GM21447 (cell line): ENCODE results near the gene BRD7.

ENCODE experiments used
- ATAC-seq: cut with Tn5 transposase; IDR thresholded peaks from one replicate; pipeline ENCODE4 v1.9.1; 2021; ENCODE audit not compliant: unreplicated experiment

The BRD7 gene

DNA sequence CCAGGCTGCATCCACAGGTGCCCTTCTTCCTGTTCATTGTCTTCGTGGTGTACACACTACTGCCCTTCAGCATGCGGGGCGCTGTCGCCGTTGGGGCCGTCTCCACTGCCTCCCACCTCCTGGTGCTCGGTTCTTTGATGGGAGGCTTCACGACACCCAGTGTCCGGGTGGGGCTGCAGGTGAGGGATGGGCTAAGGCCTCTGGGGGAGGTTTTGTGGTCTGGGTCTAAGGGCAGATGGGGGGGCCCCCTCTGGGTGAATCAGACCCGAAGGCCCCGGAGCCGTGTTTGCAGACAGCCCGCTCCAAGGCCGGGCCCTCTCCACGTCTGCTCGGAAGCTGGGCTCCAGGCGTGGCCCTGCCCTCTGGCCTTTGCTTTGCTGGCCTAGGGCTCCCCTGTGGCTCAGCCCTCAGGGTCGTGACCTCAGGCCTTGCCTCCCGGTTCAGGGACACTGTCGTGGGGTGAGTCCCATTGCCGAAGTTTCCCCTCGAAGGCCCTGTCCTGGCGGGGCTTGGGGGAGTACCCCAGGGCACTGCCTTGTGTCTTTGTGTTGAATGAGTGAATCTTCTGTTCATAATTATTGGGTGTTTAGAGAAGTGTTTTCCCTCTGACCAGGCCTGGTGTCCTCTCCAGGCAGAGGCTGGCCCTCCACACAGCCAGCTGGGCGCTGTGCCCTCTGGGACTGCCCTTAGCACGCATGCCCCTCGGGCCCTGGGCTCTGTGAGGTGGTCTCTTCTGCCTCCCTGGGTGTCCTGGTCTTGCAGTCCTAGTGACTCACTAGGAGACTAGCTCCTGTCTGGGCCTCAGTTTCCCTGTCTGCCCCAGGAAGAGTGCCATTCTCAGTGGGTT, 76.8 kb downstream of the BRD7 start:
- no peak for ATAC-seq

- ATAC-seq, result no peak
Observed at GRCh38 chr16:50290856-50291255, 77.9 kb downstream of the BRD7 start.

DNA sequence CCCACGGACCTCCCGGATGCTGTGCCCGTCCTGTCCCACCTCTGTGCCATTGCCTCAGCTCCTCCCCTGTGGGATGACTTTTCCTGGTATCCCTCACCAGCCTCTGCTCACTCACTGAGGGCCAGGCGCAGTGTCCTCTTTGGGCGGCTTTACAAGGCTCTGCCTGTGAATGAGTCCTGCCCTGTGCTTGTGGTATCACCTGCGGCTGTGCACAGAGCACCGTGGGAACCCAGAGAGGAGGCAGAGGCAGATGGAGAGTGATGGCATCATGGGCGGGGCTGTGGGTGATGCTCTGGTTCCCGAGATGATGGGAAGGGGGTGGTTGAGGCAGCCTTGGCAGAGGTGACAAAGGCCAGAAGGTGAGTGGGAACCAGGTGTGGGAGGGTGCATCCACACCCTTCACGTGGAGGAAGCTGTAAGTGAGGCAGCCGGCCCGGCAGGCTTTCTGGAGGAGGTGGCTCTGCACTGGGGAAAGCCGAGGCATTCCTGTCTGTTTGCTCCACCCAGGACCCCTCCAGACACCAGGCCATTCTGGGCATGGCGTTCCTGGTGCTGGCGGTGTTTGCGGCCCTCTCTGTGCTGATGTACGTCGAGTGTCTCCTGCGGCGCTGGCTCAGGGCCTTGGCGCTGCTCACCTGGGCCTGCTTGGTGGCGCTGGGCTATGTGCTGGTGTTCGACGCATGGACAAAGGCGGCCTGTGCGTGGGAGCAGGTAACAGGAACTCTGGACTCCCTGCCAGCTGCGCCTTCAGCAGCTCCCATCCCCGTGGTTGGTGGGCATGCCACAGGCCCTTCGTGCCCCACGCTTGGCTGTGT, 78.6 kb downstream of the BRD7 start:
- no peak for ATAC-seq

- ATAC-seq, result no peak
Observed at GRCh38 chr16:50288920-50289319, 79.9 kb downstream of the BRD7 start.

DNA sequence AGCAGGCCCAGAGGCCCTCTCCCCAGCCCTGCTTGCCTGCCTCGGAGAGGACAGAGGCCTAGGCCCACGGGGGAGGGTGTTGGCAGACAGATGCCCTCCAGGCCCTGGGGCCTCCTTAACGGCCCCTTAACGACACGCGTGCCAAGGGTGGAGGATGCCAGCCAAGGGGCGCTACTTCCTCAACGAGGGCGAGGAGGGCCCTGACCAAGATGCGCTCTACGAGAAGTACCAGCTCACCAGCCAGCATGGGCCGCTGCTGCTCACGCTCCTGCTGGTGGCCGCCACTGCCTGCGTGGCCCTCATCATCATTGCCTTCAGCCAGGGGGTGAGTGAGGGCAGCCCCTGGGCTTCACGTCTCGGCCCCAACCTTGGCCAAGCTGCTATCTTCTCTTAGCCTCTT, 80.8 kb downstream of the BRD7 start:
- no peak for ATAC-seq

- no peak for ATAC-seq
Observed at GRCh38 chr16:50286681-50287080, 82.1 kb downstream of the BRD7 start.

DNA sequence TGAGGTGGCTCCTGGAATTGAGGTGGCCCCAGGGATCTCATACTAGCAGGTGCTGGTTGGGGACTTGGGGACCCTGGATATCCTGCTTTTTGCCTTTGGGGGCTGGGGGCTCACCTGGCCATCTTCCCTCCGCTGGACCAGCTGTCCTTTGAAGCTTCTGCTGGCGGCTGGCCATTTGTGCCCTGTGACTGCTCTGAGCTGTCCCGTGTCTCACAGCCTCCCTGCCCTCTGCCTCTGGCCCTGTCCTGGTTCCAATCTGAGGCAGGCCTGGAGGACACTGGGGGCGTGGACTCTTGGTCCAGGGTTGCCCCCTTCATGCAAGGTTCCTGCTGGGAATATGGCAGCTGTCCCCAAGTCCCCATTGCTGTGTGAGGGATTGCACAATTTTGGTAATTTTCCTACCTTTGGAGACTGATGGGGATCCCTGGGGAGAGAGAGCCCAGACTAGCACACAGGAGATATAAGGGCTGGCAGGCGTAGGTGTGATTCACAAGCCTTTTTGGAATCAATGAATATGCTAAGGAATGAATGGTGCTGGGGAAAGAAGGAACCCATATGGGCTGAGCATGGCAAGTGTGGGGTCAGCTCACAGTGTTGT, 83.3 kb downstream of the BRD7 start:
- ATAC-seq, result no peak

- ATAC-seq, result no peak
Observed at GRCh38 chr16:50284131-50284911, 84.5 kb downstream of the BRD7 start.

DNA sequence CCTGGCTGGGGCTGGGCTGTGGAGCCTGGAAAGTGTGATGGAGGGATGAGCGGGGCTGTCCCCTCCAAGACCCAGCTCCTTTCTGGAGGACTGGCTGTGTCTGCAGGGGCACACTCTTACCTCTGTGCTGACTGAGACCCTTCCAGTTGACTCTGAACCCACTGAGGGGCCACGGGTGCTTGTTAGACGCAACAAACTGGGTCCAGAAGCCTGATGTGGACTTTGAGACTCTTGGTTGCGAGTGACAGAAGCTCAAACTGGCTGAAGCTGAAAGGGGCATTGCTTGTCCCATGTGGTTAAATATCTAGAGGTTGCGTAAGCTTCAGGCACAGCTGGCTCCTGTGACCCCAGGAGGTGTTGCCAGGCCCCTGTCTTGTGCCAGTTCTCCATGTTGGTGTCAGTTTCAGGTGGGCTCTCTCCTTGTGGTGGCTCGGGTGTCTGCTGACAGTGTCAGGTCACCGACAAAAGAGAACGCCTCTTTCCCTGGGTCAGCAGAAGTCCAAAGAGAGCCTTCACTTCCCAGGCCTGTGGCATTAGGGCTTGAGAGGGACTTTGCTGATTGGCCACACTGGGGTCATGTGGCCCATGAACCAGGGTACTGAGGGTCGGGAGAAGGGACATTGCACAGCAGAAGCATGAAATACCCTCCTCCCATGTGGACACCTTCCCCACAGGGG, 85.7 kb downstream of the BRD7 start:
- no peak for ATAC-seq

DNA sequence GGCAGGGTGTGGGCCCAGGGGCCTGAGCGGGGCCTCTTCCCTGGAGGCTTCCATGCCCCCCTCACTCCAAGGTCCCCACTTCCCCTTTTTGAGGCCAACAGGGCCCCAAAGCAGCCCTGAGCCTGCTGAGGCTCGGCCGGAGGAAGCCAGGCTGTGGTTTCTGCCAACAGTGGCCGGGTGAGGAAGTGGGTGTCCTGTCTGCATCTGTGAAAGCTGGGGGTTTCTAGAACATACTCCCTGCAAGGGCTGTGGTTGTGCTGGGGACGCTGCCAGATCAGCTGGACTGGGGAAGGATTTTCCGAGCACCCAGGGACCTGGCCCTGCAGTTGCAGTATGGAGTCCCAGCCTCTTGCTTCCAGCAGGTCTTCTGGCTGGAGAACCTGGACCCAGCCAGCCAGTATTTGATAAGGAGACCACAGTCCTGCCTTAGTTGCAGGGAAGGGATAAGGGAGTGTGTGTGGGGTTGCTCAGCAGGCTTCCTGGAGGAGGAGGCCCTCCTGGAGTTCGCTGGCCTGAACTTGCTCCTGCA, 86.7 kb downstream of the BRD7 start:
- ATAC-seq, result peak; percentile 93

DNA sequence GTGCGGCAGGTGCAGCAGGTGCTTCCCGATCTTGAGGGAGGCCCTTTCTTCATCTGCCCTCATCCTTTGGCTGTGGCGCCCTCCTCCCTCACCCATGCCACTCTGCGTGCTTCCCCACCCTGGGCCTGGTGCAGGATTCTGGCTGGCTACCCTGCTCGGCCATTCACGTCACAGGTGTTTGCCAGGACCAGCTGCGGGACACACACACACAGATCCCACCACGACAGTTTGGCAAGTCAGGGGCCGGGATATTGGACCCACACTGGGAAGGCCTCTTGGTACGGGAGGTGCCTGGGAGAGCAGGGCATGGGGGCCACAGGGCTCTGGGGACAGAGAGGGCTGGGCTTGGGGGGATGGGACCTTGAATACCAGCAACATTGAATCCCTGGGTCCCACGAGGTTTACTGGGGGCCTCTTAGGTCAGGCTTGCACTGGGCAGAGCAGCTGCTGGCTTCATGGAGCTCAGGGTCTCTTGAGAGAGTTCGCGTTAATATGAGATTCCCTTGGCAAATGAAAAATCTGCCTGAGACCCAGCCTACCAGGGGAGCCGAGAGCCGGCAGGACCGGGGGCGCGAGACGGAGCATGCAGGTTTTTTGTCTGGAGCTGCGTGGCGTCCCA, 87.3 kb downstream of the BRD7 start:
- ATAC-seq, result peak; percentile 1

DNA sequence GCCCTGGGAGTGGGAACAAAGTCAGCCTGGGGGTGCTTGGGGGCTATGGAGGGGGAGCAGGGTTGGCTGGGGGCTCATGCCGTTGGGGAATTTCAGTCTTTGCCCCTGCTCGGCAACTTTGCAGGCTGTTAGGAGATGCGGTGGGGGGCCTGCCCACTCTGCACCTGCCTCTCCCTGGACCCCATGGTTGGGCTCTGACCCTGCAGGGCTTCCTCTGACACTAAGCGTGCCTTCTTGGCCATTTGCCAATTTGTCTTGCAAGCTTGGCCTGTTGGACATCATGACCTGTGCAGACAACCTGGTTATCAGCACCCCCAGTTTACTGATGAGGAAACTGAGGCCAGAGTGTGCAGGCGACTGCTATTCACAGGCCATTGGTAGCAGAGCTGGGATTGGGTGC, 87.9 kb downstream of the BRD7 start:
- no peak for ATAC-seq

GRCh38 chr16:50279504-50279865, 89.3 kb downstream of the BRD7 start:
- ATAC-seq, result no peak

DNA sequence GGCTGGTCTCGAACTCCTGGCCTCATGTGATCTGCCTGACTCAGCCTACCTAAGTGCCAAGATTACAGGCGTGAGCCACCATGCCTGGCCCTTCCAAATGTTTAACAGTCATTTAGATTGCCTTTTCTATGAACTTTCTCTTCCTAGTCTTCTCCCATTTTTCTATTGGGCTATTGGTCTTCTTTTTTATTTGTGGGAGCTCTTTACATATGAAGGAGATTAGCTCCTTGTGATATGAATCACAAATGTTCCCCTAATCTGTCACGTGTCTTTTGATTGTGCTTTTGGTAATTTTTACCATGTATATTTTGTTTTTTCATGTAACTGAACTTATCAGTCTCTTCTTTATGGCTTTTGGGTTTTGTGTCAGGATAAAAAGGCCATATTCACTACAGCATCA, 90.5 kb downstream of the BRD7 start:
- ATAC-seq, result no peak

DNA sequence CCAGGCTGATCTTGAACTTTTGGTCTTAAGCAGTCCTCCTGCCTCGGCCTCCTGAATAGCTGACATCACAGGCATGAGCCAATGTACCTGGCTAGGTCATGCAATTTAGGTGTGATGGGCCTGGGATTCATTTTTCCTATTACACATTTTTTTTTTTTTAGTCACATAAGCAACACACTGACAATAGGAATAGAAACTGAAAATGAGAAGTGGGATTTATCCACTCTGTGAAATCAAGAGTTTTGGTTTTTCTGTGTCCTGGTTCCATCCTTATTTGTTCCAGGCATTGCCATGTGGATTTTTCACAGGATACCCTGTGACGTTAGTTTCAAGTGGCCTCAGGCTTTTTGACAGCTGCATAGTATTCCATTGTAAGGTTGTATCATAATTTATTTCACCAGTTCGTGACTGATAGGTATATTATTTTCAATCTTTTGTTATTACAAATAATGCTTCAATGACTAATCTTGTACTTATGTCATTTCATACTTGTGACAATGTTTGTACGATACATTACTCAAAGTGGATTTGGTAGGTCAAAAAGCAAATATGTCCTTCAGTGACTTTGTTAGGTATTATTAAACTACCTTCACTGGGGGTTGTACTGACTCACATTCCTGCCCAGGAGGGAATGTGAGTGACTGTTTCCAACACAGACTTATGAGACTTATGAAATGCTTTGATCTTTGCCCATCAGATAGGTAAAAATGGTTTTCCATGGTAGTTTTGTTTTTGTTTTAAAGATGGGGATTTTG, 91.8 kb downstream of the BRD7 start:
- ATAC-seq, result no peak

- ATAC-seq, result no peak
Observed at GRCh38 chr16:50276326-50276640, 92.5 kb downstream of the BRD7 start.

DNA sequence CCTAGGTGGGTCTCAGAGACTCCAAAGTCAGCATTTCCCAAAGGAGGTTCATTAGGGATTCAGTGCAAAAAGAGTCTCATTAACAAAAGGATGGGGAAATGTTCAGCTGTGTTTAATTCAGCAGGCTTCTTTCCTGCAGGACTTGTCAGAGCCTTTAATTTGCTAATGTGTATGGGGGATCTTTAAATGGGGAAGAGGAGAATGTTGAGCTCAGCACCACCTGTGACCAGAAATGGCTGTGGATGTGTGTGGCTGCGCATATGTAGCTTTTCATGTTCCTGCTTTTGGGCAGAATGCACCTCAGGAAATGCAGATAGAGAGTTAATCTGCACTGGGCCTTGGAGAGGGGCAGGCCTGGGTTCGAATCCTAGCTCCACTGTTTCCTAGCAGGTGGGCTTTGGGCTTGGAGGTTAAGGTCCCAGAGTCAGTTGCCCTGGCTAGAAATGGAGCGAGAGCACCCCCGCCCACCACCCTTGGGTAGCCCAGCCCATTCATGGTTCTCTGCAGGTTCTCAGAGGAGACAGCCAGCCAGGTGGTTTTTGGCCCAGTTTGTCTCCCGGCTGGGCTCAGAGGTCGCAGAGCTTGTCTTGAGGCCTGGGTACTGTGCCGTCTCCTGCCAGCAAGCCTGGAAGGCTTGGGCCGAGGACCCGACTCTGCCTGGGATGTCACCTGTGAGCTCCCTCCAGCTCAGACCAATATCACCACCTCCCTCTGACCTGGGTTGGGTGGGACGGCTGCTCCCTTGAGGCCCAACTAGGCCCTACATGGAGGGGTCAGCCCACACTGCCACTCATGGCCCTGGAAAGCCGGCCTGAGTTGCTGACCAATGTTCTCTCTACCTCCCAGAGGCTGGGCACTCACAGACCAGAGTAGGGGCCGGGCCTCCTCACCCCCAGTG, 93.1 kb downstream of the BRD7 start:
- no peak for ATAC-seq

- no peak for ATAC-seq
Observed at GRCh38 chr16:50275098-50275415, 93.7 kb downstream of the BRD7 start.
